NCI-H69 (cell line): Measurements from ENCODE around the gene RAI2.

ENCODE experiments used
- DNase-seq: peaks from one replicate; lab custom pipeline; 2025; lab: John Stamatoyannopoulos, UW

The RAI2 gene

GRCh38 chrX:17786554-17787347, 74.3 kb downstream of the RAI2 start:
- DNase-seq = peak; percentile 25

- DNase-seq = no peak
These were observed 81.7 kb downstream of the RAI2 start for GRCh38 chrX:17779434-17779833.

GRCh38 chrX:17778997-17779396, 82.1 kb downstream of the RAI2 start:
- DNase-seq = no peak

GRCh38 chrX:17774053-17774452, 87.0 kb downstream of the RAI2 start:
- no peak for DNase-seq

- no peak for DNase-seq
These were observed 87.7 kb downstream of the RAI2 start for GRCh38 chrX:17773221-17773876.

GRCh38 chrX:17769701-17770269, 91.3 kb downstream of the RAI2 start:
- DNase-seq = no peak

GRCh38 chrX:17768997-17769396, 92.1 kb downstream of the RAI2 start:
- DNase-seq = no peak

- DNase-seq = no peak
These were observed 93.4 kb downstream of the RAI2 start for GRCh38 chrX:17767734-17768133.

- no peak for DNase-seq
These were observed 101.1 kb downstream of the RAI2 start for GRCh38 chrX:17759990-17760389.

GRCh38 chrX:17758382-17758781, 102.7 kb downstream of the RAI2 start:
- DNase-seq = no peak

- DNase-seq = no peak
These were observed 110.7 kb downstream of the RAI2 start for GRCh38 chrX:17750436-17750835.
